IMR-90 (cell line): ENCODE results near the gene CLDN24. TPM values are rescaled to one million over a fixed set of nuclear protein-coding genes. Genes with fewer than 3 reads are reported as not detected.

Source experiments
- ATAC-seq: fragments of 200-7000 bp; cut with Tn5 transposase; 2 replicates; pipeline ENCODE4 v1.9.1; 2020; ENCODE audit warnings: low read depth, mild to moderate bottlenecking, moderate library complexity
- BruUV-seq: library from RNA; stranded (reverse); fragments of 400-500 nt; replicated peaks from 2 replicates; lab custom pipeline; 2021; lab: Mats Ljungman, UMichigan
- CTCF ChIA-PET: fragments of 300-600 bp; formaldehyde crosslinking; extraction: SDS; loops from one replicate; lab custom pipeline; 2021; ENCODE audit warnings: antibody characterized with exemption; lab: Yijun Ruan, JAX
- POLR2A ChIA-PET: fragments of 300-600 bp; sonication (Branson Sonifier 250); formaldehyde crosslinking; loops from one replicate; lab custom pipeline; 2022; ENCODE audit warnings: antibody characterized with exemption; ENCODE audit not compliant: unreplicated experiment; lab: Charles Lee
- DNase-seq: peaks from one replicate; pipeline ENCODE4 v3.0.0; 2013
- H2AFZ ChIP-seq: replicated peaks from 2 replicates; pipeline ENCODE3; 2013; ENCODE audit warnings: low read length, mild to moderate bottlenecking; ENCODE audit not compliant: poor library complexity
- H2AK5ac ChIP-seq: 2 replicates; pipeline ENCODE4 v1.6.1; 2013; ENCODE audit warnings: low read depth, low read length, inconsistent platforms
- H2AK9ac ChIP-seq: replicated peaks from 2 replicates; pipeline ENCODE3; 2013; ENCODE audit warnings: mild to moderate bottlenecking, low read depth, low read length, moderate library complexity; ENCODE audit not compliant: poor library complexity
- H2BK120ac ChIP-seq: 2 replicates; pipeline ENCODE4 v1.6.1; 2013; ENCODE audit warnings: low read depth, low read length, inconsistent platforms
- H2BK15ac ChIP-seq: 3 replicates; pipeline ENCODE4 v1.6.1; 2013; ENCODE audit warnings: low read depth, low read length, inconsistent platforms
- H2BK20ac ChIP-seq: 2 replicates; pipeline ENCODE4 v1.6.1; 2013; ENCODE audit warnings: low read depth, mild to moderate bottlenecking, inconsistent platforms, low read length, moderate library complexity
- H2BK5ac ChIP-seq: 2 replicates; pipeline ENCODE4 v1.6.1; 2013; ENCODE audit warnings: mild to moderate bottlenecking, low read depth, low read length, inconsistent platforms; ENCODE audit not compliant: poor library complexity, severe bottlenecking
- H3K14ac ChIP-seq: replicated peaks from 2 replicates; pipeline ENCODE4 v1.6.1; 2013; ENCODE audit warnings: low read depth, low read length, inconsistent platforms
- H3K18ac ChIP-seq: 2 replicates; pipeline ENCODE4 v1.6.1; 2013; ENCODE audit warnings: low read depth, low read length, control low read depth
- H3K23ac ChIP-seq: 2 replicates; pipeline ENCODE4 v1.6.1; 2013; ENCODE audit warnings: low read depth, low read length, inconsistent platforms
- H3K27ac ChIP-seq: 2 replicates; pipeline ENCODE4 v1.5.1; 2013; ENCODE audit warnings: mild to moderate bottlenecking, control low read depth, low read length; ENCODE audit not compliant: insufficient read depth
- H3K27me3 ChIP-seq: 2 replicates; pipeline ENCODE4 v1.6.1; 2013; ENCODE audit warnings: low read length; ENCODE audit not compliant: control insufficient read depth, insufficient read depth
- H3K36me3 ChIP-seq: 2 replicates; pipeline ENCODE4 v1.6.1; 2013; ENCODE audit warnings: low read length, mixed read lengths; ENCODE audit not compliant: control insufficient read depth, insufficient read depth
- H3K4ac ChIP-seq: 2 replicates; pipeline ENCODE4 v1.6.1; 2013; ENCODE audit warnings: low read depth, low read length, inconsistent platforms
- H3K4me1 ChIP-seq: 2 replicates; pipeline ENCODE4 v1.6.1; 2013; ENCODE audit warnings: low read length, mixed read lengths; ENCODE audit not compliant: control insufficient read depth, insufficient read depth
- H3K4me2 ChIP-seq: 2 replicates; pipeline ENCODE4 v1.6.1; 2013; ENCODE audit warnings: low read depth, mild to moderate bottlenecking, control low read depth, low read length, moderate library complexity
- H3K4me3 ChIP-seq: 2 replicates; pipeline ENCODE4 v1.5.1; 2013; ENCODE audit warnings: low read depth, mild to moderate bottlenecking, control low read depth, low read length, moderate library complexity; ENCODE audit not compliant: insufficient read depth
- H3K56ac ChIP-seq: 2 replicates; pipeline ENCODE4 v1.6.1; 2013; ENCODE audit warnings: low read length, inconsistent platforms; ENCODE audit not compliant: insufficient read depth; ENCODE audit errors: extremely low read depth
- H3K79me1 ChIP-seq, 2 experiments: 2 replicates each; pipeline ENCODE4 v1.6.1; 2013; ENCODE audit warnings: low read length in 2 of 2, inconsistent platforms in 1 of 2, low read depth in 1 of 2
- H3K9ac ChIP-seq: 2 replicates; pipeline ENCODE4 v1.6.1; 2013; ENCODE audit warnings: low read depth, low read length, control low read depth
- H3K9me1 ChIP-seq: 2 replicates; pipeline ENCODE4 v1.6.1; 2013; ENCODE audit warnings: low read length, inconsistent platforms; ENCODE audit not compliant: insufficient read depth
- H3K9me3 ChIP-seq: 2 replicates; pipeline ENCODE4 v1.6.1; 2013; ENCODE audit warnings: low read length; ENCODE audit not compliant: control insufficient read depth, insufficient read depth
- H4K20me1 ChIP-seq: 2 replicates; pipeline ENCODE4 v1.6.1; 2013; ENCODE audit warnings: low read length, inconsistent platforms; ENCODE audit not compliant: insufficient read depth
- H4K5ac ChIP-seq: 2 replicates; pipeline ENCODE4 v1.6.1; 2013; ENCODE audit warnings: mild to moderate bottlenecking, low read depth, low read length, control low read depth
- H4K8ac ChIP-seq, 2 experiments: 2 replicates each; pipeline ENCODE4 v1.6.1; 2013; ENCODE audit warnings: low read depth in 2 of 2, low read length in 2 of 2, control low read depth in 1 of 2, inconsistent platforms in 1 of 2
- H4K91ac ChIP-seq: 2 replicates; pipeline ENCODE4 v1.6.1; 2013; ENCODE audit warnings: low read depth, low read length, inconsistent platforms; ENCODE audit not compliant: insufficient read depth
- CHD1 ChIP-seq: IDR thresholded peaks from 2 replicates; pipeline ENCODE4 v1.6.1; 2012; ENCODE audit warnings: low read depth, low read length, improper control_type of control experiment
- FOS ChIP-seq: fragments of 150-350 bp; IDR thresholded peaks from 2 replicates; pipeline ENCODE4 v1.6.1; 2016; ENCODE audit warnings: low read depth, low read length
- POLR2A ChIP-seq: IDR thresholded peaks from 2 replicates; pipeline ENCODE4 v1.6.1; 2012; ENCODE audit warnings: mild to moderate bottlenecking, low read depth, low read length
- RAD21 ChIP-seq: IDR thresholded peaks from 2 replicates; pipeline ENCODE4 v1.6.1; 2012; ENCODE audit warnings: low read length, improper control_type of control experiment
- RCOR1 ChIP-seq: IDR thresholded peaks from 2 replicates; pipeline ENCODE4 v1.6.1; 2012; ENCODE audit warnings: mild to moderate bottlenecking, low read length, improper control_type of control experiment; ENCODE audit not compliant: insufficient replicate concordance
- RFX5 ChIP-seq: IDR thresholded peaks from 2 replicates; pipeline ENCODE4 v1.8.0; 2012; ENCODE audit warnings: low read depth, mild to moderate bottlenecking, low read length, moderate library complexity
- SMC3 ChIP-seq: fragments of 150-350 bp; IDR thresholded peaks from 2 replicates; pipeline ENCODE4 v1.6.1; 2016; ENCODE audit warnings: low read depth, mild to moderate bottlenecking, antibody characterized with exemption, low read length, moderate library complexity
- USF2 ChIP-seq: fragments of 150-350 bp; IDR thresholded peaks from 2 replicates; pipeline ENCODE4 v1.6.1; 2017; ENCODE audit warnings: mild to moderate bottlenecking, antibody characterized with exemption, low read length, low read depth
- WGBS, 2 experiments: methylation state at CpG; one replicate each; pipeline versions ENCODE4 v1.1.5 to v1.1.7; 2013; ENCODE audit warnings: missing lambda C conversion rate in 2 of 2; ENCODE audit not compliant: insufficient read length in 1 of 2; ENCODE audit errors: extremely low coverage in 2 of 2; 5-methylcytosine and 5-hydroxymethylcytosine counted together
- dilution Hi-C: fragments of 300-500 bp; cut with HindIII; formaldehyde crosslinking; loops from one replicate; pipeline ENCODE4 v1.14.3; 2018; ENCODE audit warnings: low sequenced_read_pairs; ENCODE audit not compliant: unreplicated experiment
- in situ Hi-C: fragments of 300-500 bp; cut with MboI; formaldehyde crosslinking; loops from 3 replicates; pipeline ENCODE4 v1.14.3; 2019; ENCODE audit warnings: low sequenced_read_pairs, inconsistent platforms, mixed read lengths
- intact Hi-C: fragments of 100-400 bp; cut with micrococcal nuclease; formaldehyde crosslinking; loops from 2 replicates; pipeline ENCODE4 v1.10.0; 2022
- polyA plus RNA-seq, 3 experiments: library from polyadenylated mRNA; depleted of rRNA; stranded (reverse); fragments of >200 nt; gene quantifications; 2 replicates each; pipeline ENCODE4 v1.2.3, GENCODE V29; 2012; ENCODE audit warnings: low replicate concordance in 1 of 3
- total RNA-seq: library from RNA; depleted of rRNA; stranded (reverse); fragments of >200 nt; gene quantifications from 2 replicates; pipeline ENCODE4 v1.2.3, GENCODE V29; 2012
- TF ChIP-seq, protein P1 (sequence below): fragments of 150-350 bp; IDR thresholded peaks from 2 replicates; pipeline ENCODE4 v1.6.1; 2016; ENCODE audit warnings: low read depth, mild to moderate bottlenecking, low read length, moderate library complexity, borderline replicate concordance

The CLDN24 gene
- total and polyA plus RNA-seq, 2 of the 4 experiments (the other 2 are of a cell fraction) = not detected

- Histone ChIP-seq H2BK120ac (peak overlapping the region; percentile 80), H3K4me2 (no peak overlapping the region), H3K36me3 (no peaks in the 10 kb centered on the region), H2BK15ac (peak overlapping the region; percentile 65; the same call in 1 of the 3 replicates), H3K9ac (no peak overlapping the region), H3K27ac (no peak overlapping the region), H2BK20ac (peak overlapping the region; percentile 43), H3K79me1 (no peaks in the 10 kb centered on the region), H4K91ac (peak overlapping the region; percentile 41), H4K8ac (no peak overlapping the region), H3K23ac (no peak overlapping the region), H3K9me1 (0 out of 2 replicates have a peak, but pooled peaks cover 5% of the 10 kb centered on the region), H3K56ac (no peak overlapping the region), H4K20me1 (no peaks in the 10 kb centered on the region), H2AK5ac (peak overlapping the region; percentile 73), H3K14ac (no peak overlapping the region), H3K9me3 (no peaks in the 10 kb centered on the region), H2AK9ac (no peak overlapping the region), H3K4me3 (no peak overlapping the region), H3K4me1 (peaks cover 10% of the 10 kb centered on the region; the same call in 1 of the 2 replicates), H3K18ac (no peak overlapping the region), H2AFZ (no peak overlapping the region), H3K4ac (peak overlapping the region; percentile 10; the same call in 1 of the 2 replicates), H4K5ac (no peak overlapping the region), H2BK5ac (no peak overlapping the region), H3K27me3 (no peaks in the 10 kb centered on the region)
- ATAC-seq (no peak), DNase-seq (no peak)
- in situ Hi-C loops (no loop called here), dilution Hi-C loops (no loop called here), intact Hi-C loops (no loop called here)
- no peak for TF ChIP-seq POLR2A
- no peak for TF ChIP-seq RFX5
- TF ChIP-seq RAD21 = no peak
- TF ChIP-seq RCOR1 = no peak
- TF ChIP-seq FOS = no peak
- no peak for TF ChIP-seq CHD1
- TF ChIP-seq USF2 = no peak
- TF ChIP-seq SMC3 = no peak
- TF ChIP-seq, protein P1, sequence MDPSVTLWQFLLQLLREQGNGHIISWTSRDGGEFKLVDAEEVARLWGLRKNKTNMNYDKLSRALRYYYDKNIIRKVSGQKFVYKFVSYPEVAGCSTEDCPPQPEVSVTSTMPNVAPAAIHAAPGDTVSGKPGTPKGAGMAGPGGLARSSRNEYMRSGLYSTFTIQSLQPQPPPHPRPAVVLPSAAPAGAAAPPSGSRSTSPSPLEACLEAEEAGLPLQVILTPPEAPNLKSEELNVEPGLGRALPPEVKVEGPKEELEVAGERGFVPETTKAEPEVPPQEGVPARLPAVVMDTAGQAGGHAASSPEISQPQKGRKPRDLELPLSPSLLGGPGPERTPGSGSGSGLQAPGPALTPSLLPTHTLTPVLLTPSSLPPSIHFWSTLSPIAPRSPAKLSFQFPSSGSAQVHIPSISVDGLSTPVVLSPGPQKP = no peak
- ChIA-PET CTCF (no interaction called here), POLR2A (no interaction called here)
- WGBS, 2 experiments = 92% methylated on average over 11 of the region's 17 CpGs; no CpG with 5 or more reads in 1 of the 2 experiments
- no TSS peak for BruUV-seq
Measured at GRCh38 chr4:183350317-183351071, 28.3 kb upstream of the CLDN24 start.
